Astrocyte (in vitro differentiated cells and primary cell): ENCODE results near the gene SAP30BP. TPM values are rescaled to one million over a fixed set of nuclear protein-coding genes. Genes with fewer than 3 reads are reported as not detected.
"Not testable (repeated sequence)": the region's sequence is repeated elsewhere in the genome, so short reads cannot be mapped to it uniquely, and the experiment has no call there.

ENCODE experiments used
- DNase-seq: peaks from one replicate; pipeline ENCODE4 v3.0.0-alpha.2; 2010; ENCODE audit warnings: low read depth
- FAIRE-seq: peaks from 2 replicates; lab custom pipeline; 2011; peaks lifted over from hg19 to GRCh38; lab: Jason Lieb, UNC
- H2AFZ ChIP-seq: 2 replicates; pipeline ENCODE4 v1.6.0; 2012; ENCODE audit warnings: low read depth, low read length, inconsistent platforms
- H3K27ac ChIP-seq: 2 replicates; pipeline ENCODE4 v1.5.1; 2011; ENCODE audit warnings: low read depth, low read length, inconsistent platforms
- H3K27me3 ChIP-seq: 2 replicates; pipeline ENCODE4 v1.6.0; 2011; ENCODE audit warnings: low read length, inconsistent platforms; ENCODE audit not compliant: insufficient read depth
- H3K36me3 ChIP-seq: 2 replicates; pipeline ENCODE4 v1.5.1; 2011; ENCODE audit warnings: low read length, inconsistent platforms; ENCODE audit not compliant: insufficient read depth
- H3K4me1 ChIP-seq: 2 replicates; pipeline ENCODE4 v1.5.1; 2011; ENCODE audit warnings: low read length, inconsistent platforms; ENCODE audit not compliant: insufficient read depth
- H3K4me2 ChIP-seq: 2 replicates; pipeline ENCODE4 v1.6.0; 2012; ENCODE audit warnings: low read length, inconsistent platforms
- H3K4me3 ChIP-seq: 2 replicates; pipeline ENCODE4 v1.5.1; 2011; ENCODE audit warnings: low read depth, mild to moderate bottlenecking, low read length, inconsistent platforms; ENCODE audit not compliant: insufficient read depth
- H3K79me2 ChIP-seq: 2 replicates; pipeline ENCODE4 v1.6.0; 2012; ENCODE audit warnings: mild to moderate bottlenecking, low read length, inconsistent platforms; ENCODE audit not compliant: insufficient read depth
- H3K9ac ChIP-seq: 2 replicates; pipeline ENCODE4 v1.6.0; 2012; ENCODE audit warnings: mild to moderate bottlenecking, low read length, inconsistent platforms
- H3K9me3 ChIP-seq: 2 replicates; pipeline ENCODE4 v1.5.1; 2012; ENCODE audit warnings: low read depth, mild to moderate bottlenecking, low read length, inconsistent platforms; ENCODE audit not compliant: insufficient read depth
- H4K20me1 ChIP-seq: 2 replicates; pipeline ENCODE4 v1.6.0; 2012; ENCODE audit warnings: low read length, inconsistent platforms; ENCODE audit not compliant: insufficient read depth
- H3K27ac Mint-ChIP-seq: one replicate; pipeline ENCODE4 v1.8.0; 2021; ENCODE audit warnings: mild to moderate bottlenecking, mixed read lengths; ENCODE audit not compliant: unreplicated experiment
- H3K27me3 Mint-ChIP-seq: one replicate; pipeline ENCODE4 v1.8.0; 2021; ENCODE audit warnings: low read depth, mixed read lengths; ENCODE audit not compliant: unreplicated experiment
- H3K36me3 Mint-ChIP-seq: one replicate; pipeline ENCODE4 v1.8.0; 2021; ENCODE audit warnings: low read depth, mixed read lengths; ENCODE audit not compliant: unreplicated experiment
- H3K4me1 Mint-ChIP-seq: one replicate; pipeline ENCODE4 v1.8.0; 2021; ENCODE audit warnings: low read depth, mixed read lengths; ENCODE audit not compliant: unreplicated experiment
- H3K4me3 Mint-ChIP-seq: one replicate; pipeline ENCODE4 v1.8.0; 2021; ENCODE audit warnings: mild to moderate bottlenecking, moderate library complexity, mixed read lengths; ENCODE audit not compliant: unreplicated experiment
- H3K9me3 Mint-ChIP-seq: one replicate; pipeline ENCODE4 v1.8.0; 2021; ENCODE audit warnings: mild to moderate bottlenecking, mixed read lengths; ENCODE audit not compliant: unreplicated experiment
- EZH2 ChIP-seq: IDR thresholded peaks from 2 replicates; pipeline ENCODE4 v1.6.1; 2012; ENCODE audit warnings: mild to moderate bottlenecking, low read length, inconsistent platforms; ENCODE audit not compliant: insufficient read depth
- total RNA-seq: library from RNA; stranded (reverse); gene quantifications from 2 replicates; pipeline ENCODE4 v1.2.1, GENCODE V29; 2021
- TF ChIP-seq, protein P1 (sequence below): IDR thresholded peaks from 2 replicates; pipeline ENCODE4 v1.5.1; 2011; ENCODE audit warnings: low read depth, mild to moderate bottlenecking, inconsistent platforms, low read length, moderate library complexity; ENCODE audit not compliant: insufficient read depth

SAP30BP gene
- total RNA-seq, 1 donor from 2014 or later = 99.2 TPM

DNA sequence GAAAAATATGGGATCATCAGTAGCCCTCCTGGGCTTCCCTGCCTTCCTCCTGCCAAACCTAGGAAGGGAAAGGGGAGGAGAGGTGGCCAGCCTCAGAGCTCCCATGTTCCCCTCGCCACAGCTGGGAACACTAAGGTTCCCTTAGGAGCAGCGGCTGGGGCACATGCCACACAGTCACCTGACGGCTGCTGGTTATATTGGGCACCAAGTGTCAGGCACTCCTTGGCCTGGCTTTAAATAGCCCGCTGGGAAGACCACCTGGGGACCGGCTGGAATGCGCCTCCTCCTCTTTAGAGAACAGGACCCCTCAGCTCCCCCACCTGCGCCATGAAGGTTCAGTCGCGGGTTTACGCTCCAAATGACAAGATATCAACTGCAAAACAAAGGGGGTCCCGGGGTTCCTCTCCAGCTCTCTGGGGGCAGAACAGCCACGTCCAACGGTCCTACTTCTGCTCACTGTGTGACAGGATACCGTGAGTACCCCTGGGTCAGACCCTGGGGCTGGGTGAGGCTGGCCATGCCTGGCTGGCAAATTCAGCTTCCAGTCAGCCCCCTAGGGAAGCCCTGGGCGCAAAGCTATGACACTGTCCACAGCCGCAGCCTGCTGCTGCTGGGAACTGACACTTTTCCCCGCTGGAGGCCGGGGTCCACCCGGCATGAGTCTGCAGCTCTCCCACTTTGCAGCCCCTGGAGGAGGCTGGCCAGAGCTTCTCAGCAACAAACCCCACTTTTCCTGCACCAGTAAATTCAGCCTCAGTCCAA is 30.6 kb upstream of the SAP30BP start:
- peaks cover 6% of the 10 kb centered on the region for H3K4me1 Mint-ChIP-seq
- Histone ChIP-seq H4K20me1 (peaks cover 7% of the 10 kb centered on the region), H3K9me3 (no peaks in the 10 kb centered on the region), H3K4me3 (no peak overlapping the region), H2AFZ (no peak overlapping the region), H3K36me3 (no peaks in the 10 kb centered on the region), H3K4me2 (no peak overlapping the region), H3K4me1 (peaks cover 13% of the 10 kb centered on the region), H3K79me2 (no peaks in the 10 kb centered on the region), H3K9ac (no peak overlapping the region), H3K27me3 (no peaks in the 10 kb centered on the region), H3K27ac (no peak overlapping the region)
- no peak for TF ChIP-seq EZH2
- TF ChIP-seq, protein P1, sequence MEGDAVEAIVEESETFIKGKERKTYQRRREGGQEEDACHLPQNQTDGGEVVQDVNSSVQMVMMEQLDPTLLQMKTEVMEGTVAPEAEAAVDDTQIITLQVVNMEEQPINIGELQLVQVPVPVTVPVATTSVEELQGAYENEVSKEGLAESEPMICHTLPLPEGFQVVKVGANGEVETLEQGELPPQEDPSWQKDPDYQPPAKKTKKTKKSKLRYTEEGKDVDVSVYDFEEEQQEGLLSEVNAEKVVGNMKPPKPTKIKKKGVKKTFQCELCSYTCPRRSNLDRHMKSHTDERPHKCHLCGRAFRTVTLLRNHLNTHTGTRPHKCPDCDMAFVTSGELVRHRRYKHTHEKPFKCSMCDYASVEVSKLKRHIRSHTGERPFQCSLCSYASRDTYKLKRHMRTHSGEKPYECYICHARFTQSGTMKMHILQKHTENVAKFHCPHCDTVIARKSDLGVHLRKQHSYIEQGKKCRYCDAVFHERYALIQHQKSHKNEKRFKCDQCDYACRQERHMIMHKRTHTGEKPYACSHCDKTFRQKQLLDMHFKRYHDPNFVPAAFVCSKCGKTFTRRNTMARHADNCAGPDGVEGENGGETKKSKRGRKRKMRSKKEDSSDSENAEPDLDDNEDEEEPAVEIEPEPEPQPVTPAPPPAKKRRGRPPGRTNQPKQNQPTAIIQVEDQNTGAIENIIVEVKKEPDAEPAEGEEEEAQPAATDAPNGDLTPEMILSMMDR = no peak
- H3K36me3 Mint-ChIP-seq = peaks cover 6% of the 10 kb centered on the region
- H3K4me3 Mint-ChIP-seq = no peak overlapping the region
- no peak overlapping the region for H3K27ac Mint-ChIP-seq
- no peaks in the 10 kb centered on the region for H3K9me3 Mint-ChIP-seq
- DNase-seq = no peak
- no peak for FAIRE-seq
- H3K27me3 Mint-ChIP-seq = no peaks in the 10 kb centered on the region

DNA sequence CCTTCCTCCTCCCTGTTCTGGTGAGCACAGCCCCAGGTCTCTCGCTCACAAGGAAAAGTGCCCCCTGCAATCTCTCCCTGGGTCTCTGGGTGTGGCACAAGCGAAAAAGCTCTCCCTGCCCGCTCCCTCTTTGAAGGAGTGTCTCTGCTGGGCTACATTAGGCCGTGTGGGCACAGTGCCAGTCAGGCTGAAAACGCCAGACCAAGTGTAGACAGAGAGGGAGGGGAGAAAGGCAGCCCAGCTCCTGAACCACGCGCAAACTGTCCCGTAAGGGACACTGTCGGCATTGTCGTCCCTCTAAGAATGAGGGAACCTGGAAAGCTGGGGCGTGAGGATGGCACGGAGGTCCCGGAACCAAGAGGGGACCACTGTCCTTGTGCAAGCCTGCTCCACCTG is 30.0 kb upstream of the SAP30BP start:
- Histone ChIP-seq H2AFZ (no peak overlapping the region), H3K79me2 (no peaks in the 10 kb centered on the region), H3K4me2 (no peak overlapping the region), H3K9ac (no peak overlapping the region), H3K27me3 (no peaks in the 10 kb centered on the region), H3K36me3 (no peaks in the 10 kb centered on the region), H4K20me1 (peaks cover 7% of the 10 kb centered on the region), H3K4me3 (no peak overlapping the region), H3K4me1 (peaks cover 13% of the 10 kb centered on the region), H3K9me3 (no peaks in the 10 kb centered on the region), H3K27ac (no peak overlapping the region)
- no peak overlapping the region for H3K27ac Mint-ChIP-seq
- no peaks in the 10 kb centered on the region for H3K27me3 Mint-ChIP-seq
- FAIRE-seq = no peak
- no peak for DNase-seq
- H3K4me3 Mint-ChIP-seq = no peak overlapping the region
- TF ChIP-seq, protein P1 = no peak
- no peak for TF ChIP-seq EZH2
- H3K4me1 Mint-ChIP-seq = peaks cover 6% of the 10 kb centered on the region
- peaks cover 11% of the 10 kb centered on the region for H3K36me3 Mint-ChIP-seq
- H3K9me3 Mint-ChIP-seq = no peaks in the 10 kb centered on the region

DNA sequence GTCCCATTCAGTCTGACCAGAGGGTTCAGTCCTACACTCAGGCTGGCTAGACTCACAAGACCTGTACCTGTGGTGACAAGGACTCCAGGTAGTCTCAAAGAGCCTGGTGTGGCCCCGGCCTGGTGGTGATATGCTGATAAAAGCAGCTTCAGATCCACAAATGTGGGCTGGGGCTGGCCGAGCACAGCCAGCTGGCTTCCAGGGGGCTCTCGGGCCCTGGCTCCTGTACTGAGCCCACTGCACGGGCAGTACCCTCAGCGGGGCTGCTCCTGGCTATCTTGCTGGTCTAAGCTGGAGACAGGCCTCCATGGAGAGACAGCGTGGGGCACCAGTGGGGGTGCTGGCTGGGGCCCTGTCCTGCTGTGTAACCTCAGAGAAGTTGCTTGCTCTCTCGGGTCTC is 29.6 kb upstream of the SAP30BP start:
- FAIRE-seq (no peak), DNase-seq (no peak)
- H3K27ac ChIP-seq = no peak overlapping the region
- H3K27me3 ChIP-seq = no peaks in the 10 kb centered on the region
- H3K4me3 Mint-ChIP-seq = no peak overlapping the region
- no peaks in the 10 kb centered on the region for H3K27me3 Mint-ChIP-seq
- no peaks in the 10 kb centered on the region for H3K79me2 ChIP-seq
- no peak overlapping the region for H3K27ac Mint-ChIP-seq
- H3K4me2 ChIP-seq = no peak overlapping the region
- H3K4me1 ChIP-seq = peaks cover 13% of the 10 kb centered on the region
- H3K4me1 Mint-ChIP-seq = peaks cover 6% of the 10 kb centered on the region
- peaks cover 13% of the 10 kb centered on the region for H3K36me3 Mint-ChIP-seq
- no peak overlapping the region for H2AFZ ChIP-seq
- no peak overlapping the region for H3K9ac ChIP-seq
- H3K9me3 Mint-ChIP-seq = no peaks in the 10 kb centered on the region
- H4K20me1 ChIP-seq = peaks cover 7% of the 10 kb centered on the region
- TF ChIP-seq, protein P1 = no peak
- no peak for TF ChIP-seq EZH2
- H3K36me3 ChIP-seq = no peaks in the 10 kb centered on the region
- H3K4me3 ChIP-seq = no peak overlapping the region
- H3K9me3 ChIP-seq = no peaks in the 10 kb centered on the region

DNA sequence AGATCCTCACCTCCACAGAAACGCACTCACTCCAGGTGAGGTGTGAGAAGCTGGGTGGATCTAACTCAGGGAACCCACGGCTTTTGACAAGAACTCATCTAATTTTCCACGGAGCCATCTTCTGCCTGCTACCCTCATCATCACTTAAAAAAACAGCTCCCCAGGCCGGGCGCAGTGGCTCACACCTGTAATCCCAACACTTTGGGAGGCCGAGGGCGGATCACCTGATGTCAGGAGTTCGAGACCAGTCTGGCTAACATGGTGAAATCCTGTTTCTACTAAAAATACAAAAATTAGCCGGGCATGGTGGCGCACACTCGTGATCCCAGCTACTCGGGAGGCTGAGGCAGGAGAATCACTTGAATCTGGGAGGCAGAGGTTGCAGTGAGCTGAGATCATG is 29.1 kb upstream of the SAP30BP start:
- not testable (repeated sequence) for H3K4me1 Mint-ChIP-seq, H3K36me3 ChIP-seq, FAIRE-seq, H3K9me3 ChIP-seq, H3K4me3 ChIP-seq, DNase-seq, H3K27ac ChIP-seq, H3K27me3 ChIP-seq, H4K20me1 ChIP-seq, H3K4me2 ChIP-seq, H3K9me3 Mint-ChIP-seq, H3K27me3 Mint-ChIP-seq, H3K9ac ChIP-seq, H3K79me2 ChIP-seq, H3K27ac Mint-ChIP-seq, H3K4me3 Mint-ChIP-seq, H2AFZ ChIP-seq
- peaks cover 16% of the 10 kb centered on the region for H3K36me3 Mint-ChIP-seq
- H3K4me1 ChIP-seq = peaks cover 12% of the 10 kb centered on the region
